Suppressor macrophage treated with lipopolysaccharide for 1 hour (primary cell): ENCODE results near the gene NPB.

Experiments used
- DNase-seq, 3 donors: peaks; one replicate each; pipeline ENCODE4 v3.0.0-alpha.2; 2020 to 2022

NPB gene

DNA sequence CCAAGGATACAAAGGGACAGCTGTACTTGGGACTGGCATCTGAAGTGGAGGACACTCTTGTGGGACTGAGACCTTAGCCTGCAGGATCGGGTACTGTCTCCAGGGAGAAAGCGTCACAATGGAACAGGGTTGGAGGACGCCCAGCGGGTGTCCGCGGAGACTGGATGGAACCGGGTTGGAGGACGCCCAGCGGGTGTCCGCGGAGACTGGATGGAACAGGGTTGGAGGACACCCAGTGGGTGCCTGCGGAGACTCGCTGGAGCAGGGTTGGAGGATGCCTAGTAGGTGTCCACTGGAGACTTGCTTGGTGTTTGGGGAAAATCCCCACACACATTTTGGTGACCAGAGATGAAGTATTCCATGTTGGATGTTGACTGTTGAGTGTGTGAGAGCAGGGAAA, 45.2 kb downstream of the NPB start, which contains the start of gene MYADML2:
TSS of gene MYADML2 (minus strand) at position 45 of the 400 bp plus-strand sequence. CDS start 5,492 bp downstream, outside the sequence.
- DNase-seq, result no peak

- DNase-seq, result no peak
These were observed 46.8 kb downstream of the NPB start for GRCh38 chr17:81948635-81949378.

GRCh38 chr17:81950501-81950900, 48.5 kb downstream of the NPB start:
- DNase-seq, result no peak

GRCh38 chr17:81951785-81952684, 50.0 kb downstream of the NPB start:
- no peak for DNase-seq
